Anterior cingulate cortex (tissue), 58 donors: Measurements from ENCODE around the gene CTBP2.

Experiments used
- DNase-seq, 58 donors: peaks; one replicate each; lab custom pipeline; 2025; lab: John Stamatoyannopoulos, UW

CTBP2 gene

DNA sequence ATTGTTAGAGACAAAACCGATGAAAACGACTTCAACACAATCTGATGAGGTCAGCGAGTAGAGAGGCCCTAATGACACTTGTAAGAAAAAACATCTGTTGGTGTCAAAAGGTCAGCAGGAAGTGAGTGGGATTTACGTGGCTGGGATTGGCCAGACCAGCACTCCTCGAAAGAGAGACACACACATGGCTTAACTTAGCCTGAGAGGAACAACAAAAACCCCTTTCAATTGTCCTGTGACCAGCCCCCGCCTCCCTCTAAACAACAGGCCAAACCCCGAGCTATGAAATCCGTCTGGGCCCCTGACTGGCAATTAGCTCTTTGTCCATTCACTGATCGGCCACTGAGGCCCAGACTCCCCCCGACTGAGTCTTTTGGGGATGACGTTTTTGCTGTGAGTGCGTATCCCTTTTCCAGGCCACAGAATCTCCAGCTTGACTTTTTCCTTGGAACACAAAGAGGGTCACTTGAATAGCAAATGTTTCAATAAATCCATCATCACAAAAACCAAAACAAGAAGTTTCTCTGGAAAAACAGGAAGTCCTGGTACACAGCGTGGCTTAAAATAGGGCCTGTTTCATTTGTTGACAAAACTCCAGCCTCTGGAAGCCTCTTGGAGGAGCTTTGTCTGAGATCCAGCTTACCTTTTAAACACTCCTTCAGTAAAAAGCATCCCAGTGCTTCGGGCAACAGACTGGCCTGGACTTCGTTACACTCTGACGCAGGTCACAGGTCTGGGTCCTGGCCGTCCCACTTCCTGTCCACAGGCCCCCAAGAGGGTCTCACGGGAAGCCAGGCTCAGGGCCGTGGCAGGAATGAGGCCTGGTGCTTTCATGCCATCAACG lies 103.0 kb downstream of the CTBP2 start:
- DNase-seq: peak in 56 of 58 donors; percentile 18 to 93 (median 74)

DNA sequence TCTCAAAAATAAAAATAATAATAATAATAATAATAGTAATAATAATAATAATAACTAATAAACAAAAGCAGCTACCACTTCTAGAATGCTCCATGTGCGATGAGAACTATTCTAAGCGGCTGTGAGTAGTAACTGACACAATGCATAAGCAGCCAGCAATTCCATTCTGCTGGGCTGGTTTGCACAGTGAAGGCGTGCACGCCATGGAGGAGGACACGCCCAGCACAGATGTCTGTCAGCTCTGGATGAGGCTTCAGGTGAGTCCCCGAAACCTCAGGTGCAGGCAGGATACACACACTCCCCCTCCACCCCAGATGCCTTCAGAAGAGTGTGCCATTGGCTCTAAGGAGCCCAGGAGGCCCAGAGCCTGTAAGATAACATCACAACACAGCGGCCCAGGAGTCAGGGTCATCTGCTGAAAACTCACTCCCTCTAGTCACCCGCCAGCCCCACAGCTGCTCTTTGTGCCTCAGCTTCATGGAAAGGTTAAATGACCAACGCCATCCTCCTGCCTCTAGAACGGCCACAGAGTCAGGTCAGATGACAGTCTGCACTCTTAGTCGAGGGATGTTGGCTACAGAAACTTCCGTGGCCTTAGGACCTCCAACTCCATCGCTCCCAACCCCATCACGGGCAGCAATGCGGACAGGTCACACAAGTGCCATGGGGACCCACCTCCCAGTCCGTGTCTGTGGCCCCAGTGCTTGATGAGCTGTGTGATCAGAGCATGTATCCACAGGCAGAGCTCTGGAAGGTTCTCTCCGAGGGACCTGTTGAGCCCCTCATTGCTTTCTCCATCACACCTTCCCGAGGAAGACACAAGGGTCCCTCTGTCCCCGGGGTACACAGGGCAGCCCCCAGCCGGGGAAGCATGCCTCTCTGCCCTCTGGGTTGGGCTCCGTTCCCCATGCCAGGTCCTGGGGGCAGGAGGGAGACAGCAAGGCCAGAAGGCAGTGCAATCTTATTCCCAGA lies 103.9 kb downstream of the CTBP2 start:
- DNase-seq: peak in 1 of 58 donors; percentile 51

DNA sequence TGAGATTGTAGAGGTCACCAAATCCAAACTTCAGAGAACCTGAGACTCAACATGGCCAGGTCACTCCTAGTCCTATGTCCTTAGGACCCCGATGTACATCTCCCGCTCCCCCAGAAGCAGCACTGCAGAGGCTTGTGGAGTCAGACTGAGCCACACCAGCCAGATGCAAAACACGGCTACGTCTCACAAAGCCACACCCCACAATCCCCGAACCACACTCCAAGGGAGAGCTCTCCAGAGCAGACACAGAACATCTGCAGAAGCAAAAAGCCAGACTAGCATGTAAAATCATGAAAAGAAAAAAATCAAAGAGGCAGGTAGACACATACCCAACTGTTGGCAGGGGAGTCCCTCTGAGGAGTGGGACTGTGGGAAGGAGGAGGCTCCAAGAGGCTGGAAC lies 104.9 kb downstream of the CTBP2 start:
- DNase-seq: no peak

- no peak for DNase-seq
These were observed 105.6 kb downstream of the CTBP2 start for GRCh38 chr10:125054669-125055268.

- no peak for DNase-seq
These were observed 106.1 kb downstream of the CTBP2 start for GRCh38 chr10:125054216-125054615.

DNA sequence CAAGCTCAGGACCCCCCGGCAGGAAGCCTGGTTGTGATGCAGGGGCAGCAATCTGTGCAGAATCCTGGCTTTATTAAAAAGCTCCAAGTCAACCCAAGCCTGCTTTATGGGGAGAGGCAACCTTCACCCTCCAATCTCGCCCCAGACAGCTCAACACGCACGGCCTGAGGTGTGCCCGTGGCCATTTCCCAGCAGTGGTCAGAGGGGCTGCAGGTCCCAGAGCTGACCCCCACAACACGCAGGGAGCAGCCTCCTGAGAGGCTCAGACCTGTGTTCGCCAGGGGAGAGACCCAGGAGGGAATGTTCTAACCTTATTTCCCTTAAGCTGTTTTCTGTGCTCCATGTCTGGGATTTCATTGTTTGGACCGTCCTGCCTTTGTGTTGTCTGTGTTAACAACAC lies 108.2 kb downstream of the CTBP2 start:
- DNase-seq: no peak

DNA sequence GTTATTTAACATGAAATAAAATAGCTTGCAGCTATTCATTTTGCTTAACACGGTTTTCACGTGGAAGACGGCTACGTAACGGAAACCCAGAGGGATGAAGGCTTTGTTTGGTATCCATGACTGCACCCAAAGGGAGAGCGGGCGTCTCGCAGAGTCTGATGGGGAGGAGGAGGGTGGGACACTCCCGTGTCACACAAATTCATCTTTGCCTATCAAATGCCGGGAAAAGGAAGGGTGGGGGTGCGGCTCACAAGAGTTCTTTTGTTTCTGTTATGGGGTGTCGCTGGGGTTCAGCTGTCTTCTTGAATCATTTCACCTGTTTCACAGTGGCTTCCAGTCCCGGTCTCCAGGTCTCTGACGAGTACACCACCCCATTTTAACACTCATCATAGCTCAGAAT lies 110.0 kb downstream of the CTBP2 start:
- DNase-seq: no peak

DNA sequence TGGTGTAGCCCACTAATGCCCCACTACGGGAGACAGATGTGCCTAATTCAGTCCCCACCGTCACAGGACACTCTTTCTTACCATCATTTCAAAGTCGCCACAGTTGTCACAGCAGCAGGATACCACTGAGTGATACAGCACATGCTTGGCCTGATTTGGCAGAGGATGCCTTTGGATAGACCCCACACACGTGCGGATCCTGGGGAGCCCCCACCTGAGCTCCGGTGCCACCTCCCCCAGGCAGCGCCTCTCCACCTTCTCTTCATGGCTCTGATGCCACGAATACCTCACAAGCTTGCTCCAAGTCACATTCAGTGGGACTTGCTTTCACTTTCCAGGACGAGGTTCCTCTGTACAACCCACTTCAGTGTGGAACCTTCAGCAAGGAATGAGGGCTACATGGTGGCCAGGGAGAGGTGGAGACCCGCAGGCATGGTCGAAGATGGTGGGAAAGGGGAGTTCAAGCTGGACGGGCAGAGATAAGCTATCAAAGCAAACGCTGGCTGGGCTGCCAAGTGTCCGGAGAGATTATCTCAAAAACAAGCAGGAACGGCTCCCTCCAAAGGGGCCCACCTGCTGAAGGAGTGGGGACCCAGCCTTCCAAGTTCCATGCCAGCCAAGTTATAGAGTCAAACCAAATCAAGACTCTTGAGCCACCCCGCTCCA lies 111.0 kb downstream of the CTBP2 start:
- DNase-seq: no peak

DNA sequence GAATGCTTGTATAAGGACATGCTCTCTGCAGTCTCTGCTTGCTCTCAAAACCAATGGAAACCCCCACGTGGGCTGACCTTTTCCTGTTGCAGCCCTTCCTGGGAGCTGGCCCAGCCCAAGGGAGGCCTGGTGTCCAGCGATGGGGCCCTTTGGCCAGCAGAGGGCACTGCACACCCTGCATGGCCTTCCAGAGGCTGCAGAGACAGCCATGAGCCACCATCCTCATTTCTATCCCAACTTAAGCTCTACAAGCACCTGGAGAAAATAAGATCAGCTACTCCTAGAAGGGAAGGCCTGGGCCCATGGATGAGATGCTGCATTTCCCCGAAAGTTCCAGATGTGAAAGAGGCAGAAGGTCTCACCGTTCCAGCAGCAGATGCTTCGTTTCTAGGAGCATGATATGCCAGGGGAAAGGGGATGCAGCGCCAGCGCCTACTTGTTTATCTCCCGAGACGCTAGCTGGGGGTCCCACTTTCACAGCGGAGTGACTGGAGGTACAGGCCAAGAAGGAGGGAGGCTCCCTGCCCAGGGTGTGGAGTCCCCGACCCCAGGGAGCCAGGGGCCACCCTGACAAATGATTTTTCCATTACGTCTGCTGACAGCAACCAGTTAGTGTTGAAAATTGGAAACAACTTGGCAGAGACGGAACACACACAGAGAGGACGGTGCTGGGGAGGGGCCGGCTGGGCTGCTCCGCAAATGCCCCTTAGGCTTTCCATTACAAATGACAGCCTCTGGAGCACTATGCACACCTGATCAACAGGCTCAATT lies 112.1 kb downstream of the CTBP2 start:
- peak in 55 of 58 donors; percentile 28 to 90 (median 74) for DNase-seq

DNA sequence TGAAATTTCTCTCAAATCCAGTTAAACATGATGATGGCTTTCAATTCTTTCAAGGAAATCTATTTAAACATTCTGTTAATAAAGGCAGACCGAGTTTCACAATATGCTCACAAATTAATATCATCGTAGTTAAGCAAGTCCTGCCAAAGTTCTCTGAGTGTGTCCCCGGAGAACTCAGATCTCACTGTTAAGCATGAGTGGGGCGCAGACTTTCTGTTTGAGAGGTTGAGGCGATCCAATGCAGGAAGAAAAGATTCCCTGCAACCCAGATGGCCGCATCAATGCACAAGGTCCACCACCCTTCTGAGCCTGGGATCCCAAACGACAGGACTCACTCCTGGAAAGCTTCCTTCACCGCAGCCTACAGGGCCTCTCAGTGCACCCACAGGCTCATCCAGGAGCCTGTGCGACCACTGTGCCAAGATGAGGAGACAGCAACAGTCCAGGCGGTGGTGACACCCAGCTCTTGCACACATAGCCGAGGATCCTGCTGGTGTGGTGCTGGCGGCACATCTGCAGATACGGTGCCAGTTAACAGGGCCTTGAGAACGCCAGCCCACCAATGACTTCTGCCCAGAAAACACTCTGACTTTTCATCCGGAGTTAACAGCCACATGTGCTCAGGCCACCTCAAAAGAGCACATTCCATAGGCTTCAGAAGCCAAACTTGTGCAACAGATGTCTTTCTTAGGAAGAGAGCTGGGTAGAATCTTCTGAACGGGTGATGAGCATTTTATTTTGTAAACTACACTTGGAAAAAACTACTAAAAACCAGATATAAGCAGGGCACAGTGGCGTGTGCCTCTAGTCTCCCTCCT lies 116.3 kb downstream of the CTBP2 start:
- DNase-seq: no peak

DNA sequence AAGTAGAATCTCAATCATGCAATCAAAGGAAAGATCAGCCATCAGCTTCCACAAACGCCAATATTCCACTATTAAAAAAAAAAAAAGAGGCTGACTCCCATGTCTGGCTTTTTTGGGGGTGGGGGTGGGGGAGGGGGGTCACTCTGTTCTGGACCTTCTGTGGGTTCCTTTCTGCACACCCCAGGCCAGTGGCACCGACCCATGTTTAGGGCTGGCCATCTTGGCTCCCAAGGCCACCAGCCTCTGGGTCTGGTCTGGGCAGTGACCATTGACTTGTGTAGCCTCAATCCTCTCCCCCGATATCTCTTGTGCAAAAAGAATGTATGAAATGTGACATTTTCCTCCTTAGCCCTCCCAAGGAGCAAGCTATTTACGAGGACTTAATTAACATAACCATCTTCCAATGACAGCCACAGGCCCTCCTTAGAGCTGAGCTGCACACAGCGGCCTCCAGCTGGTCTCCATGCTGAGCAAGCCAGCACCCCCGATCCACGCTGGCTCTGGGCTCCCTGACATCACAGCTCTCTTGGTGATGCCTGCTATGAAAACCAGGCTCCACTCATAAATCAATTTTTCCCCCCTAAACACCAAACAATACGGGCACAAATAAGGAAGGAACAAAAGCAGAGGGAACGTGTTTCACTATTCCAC lies 118.4 kb downstream of the CTBP2 start:
- DNase-seq: no peak

DNA sequence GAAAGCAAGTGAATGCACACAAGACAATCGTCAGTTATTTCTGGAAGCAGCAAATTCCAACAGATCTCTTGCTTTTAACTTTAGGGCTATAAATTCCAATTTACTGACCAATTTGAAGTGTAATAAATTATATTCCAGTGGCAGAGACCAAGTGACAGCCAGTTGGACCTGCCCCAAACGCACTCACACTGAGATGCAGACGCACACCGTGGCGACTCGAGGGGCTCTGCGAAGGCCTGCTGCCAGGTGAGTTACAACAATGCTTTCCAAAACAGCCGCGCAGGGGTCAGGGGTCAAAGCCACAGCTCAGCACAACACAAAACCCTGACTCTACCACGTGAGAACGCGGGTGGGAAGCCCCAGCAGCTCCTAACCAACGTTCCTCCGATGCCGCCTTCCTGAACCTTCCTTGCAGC lies 121.0 kb downstream of the CTBP2 start:
- no peak for DNase-seq

- peak in 32 of 58 donors; percentile 11 to 67 (median 28) for DNase-seq
These were observed 121.7 kb downstream of the CTBP2 start for GRCh38 chr10:125038637-125039036.

GRCh38 chr10:125037145-125037877 lies 123.1 kb downstream of the CTBP2 start:
- no peak for DNase-seq

- DNase-seq: peak in 2 of 58 donors; percentile 6 to 31
These were observed 124.6 kb downstream of the CTBP2 start for GRCh38 chr10:125035588-125036295.

DNA sequence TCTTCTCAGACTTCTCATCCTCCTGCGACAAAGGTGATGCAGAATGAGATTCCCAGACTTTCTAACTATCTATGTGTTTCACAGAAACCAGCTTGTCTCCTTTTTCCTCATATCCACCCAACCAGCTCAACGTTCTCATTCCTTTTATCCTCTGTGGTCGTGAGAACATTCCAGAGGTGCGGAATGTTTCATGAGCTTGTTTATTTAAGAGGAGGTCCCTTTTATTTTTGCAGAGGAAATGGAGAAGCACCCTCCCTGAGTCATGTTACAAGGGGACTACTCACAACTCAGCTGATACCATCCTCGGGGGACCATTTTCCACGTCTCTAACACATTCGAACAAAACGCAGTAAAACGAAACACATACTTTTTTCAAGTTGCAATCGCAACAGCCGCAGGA lies 125.2 kb downstream of the CTBP2 start:
- DNase-seq: no peak

DNA sequence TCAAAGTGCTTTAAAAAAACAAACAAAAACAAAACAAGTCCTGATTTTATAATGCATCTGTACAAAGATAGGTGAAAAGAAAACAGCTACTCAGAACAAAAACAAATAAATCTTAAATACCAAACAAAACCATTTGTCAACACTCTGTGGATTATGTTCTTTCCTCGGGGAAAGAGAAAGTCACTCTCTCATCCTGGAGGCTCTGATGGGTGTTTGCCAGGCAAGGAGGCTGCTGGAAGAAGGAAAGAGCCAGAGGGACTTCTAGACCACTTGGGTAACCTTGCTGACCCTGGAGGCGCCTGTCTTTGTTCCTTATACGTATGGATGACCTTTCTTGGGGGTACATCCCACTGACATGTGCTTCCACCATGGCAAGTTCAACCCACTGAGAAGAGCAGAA lies 125.7 kb downstream of the CTBP2 start:
- DNase-seq: no peak
